HG03025 (cell line): ENCODE data around the gene ELSPBP1.
"Not testable (repeated sequence)": the region's sequence is repeated elsewhere in the genome, so short reads cannot be mapped to it uniquely, and the experiment has no call there.

Experiments
- ATAC-seq: cut with Tn5 transposase; IDR thresholded peaks from one replicate; pipeline ENCODE4 v1.9.1; 2021; ENCODE audit warnings: mild to moderate bottlenecking, moderate library complexity; ENCODE audit not compliant: unreplicated experiment, low FRiP score

ELSPBP1 gene

GRCh38 chr19:47994209-47994802 lies at the start of gene ELSPBP1:
TSS of gene ELSPBP1 (plus strand) at chr19:47994632. CDS start at chr19:48008668, 14,036 bp downstream.
- no peak for ATAC-seq

GRCh38 chr19:47949852-47950521 lies 44.4 kb upstream of the ELSPBP1 start:
- not testable (repeated sequence) for ATAC-seq

GRCh38 chr19:47952132-47952531 lies 42.3 kb upstream of the ELSPBP1 start:
- not testable (repeated sequence) for ATAC-seq

- ATAC-seq, result not testable (repeated sequence)
These were observed 38.5 kb upstream of the ELSPBP1 start for GRCh38 chr19:47955936-47956335.

- no peak for ATAC-seq
These were observed 20.9 kb upstream of the ELSPBP1 start for GRCh38 chr19:47973529-47973928.

- no peak for ATAC-seq
These were observed 3.1 kb upstream of the ELSPBP1 start for GRCh38 chr19:47991191-47991808.

- no peak for ATAC-seq
These were observed 2.4 kb upstream of the ELSPBP1 start, which contains the start of gene BSPH1 for GRCh38 chr19:47992070-47992469. TSS of gene BSPH1 (minus strand) at chr19:47992170. CDS start at chr19:47992081, 89 bp downstream.

GRCh38 chr19:47996230-47996727 lies 1.8 kb downstream of the ELSPBP1 start:
- ATAC-seq, result no peak

- no peak for ATAC-seq
These were observed 4.4 kb downstream of the ELSPBP1 start for GRCh38 chr19:47998800-47999199.

- ATAC-seq, result no peak
These were observed 6.4 kb downstream of the ELSPBP1 start for GRCh38 chr19:48000846-48001245.

GRCh38 chr19:48004236-48004635 lies 9.8 kb downstream of the ELSPBP1 start:
- no peak for ATAC-seq

GRCh38 chr19:48006762-48007161 lies 12.3 kb downstream of the ELSPBP1 start:
- ATAC-seq, result no peak

GRCh38 chr19:48010932-48011758 lies 16.7 kb downstream of the ELSPBP1 start:
- ATAC-seq, result no peak

- ATAC-seq, result no peak
These were observed 26.3 kb downstream of the ELSPBP1 start for GRCh38 chr19:48020686-48021085.

GRCh38 chr19:48023011-48023410 lies 28.6 kb downstream of the ELSPBP1 start:
- ATAC-seq, result no peak

GRCh38 chr19:48023518-48023917 lies 29.1 kb downstream of the ELSPBP1 start:
- no peak for ATAC-seq

- ATAC-seq, result no peak
These were observed 31.0 kb downstream of the ELSPBP1 start for GRCh38 chr19:48025480-48025879.

GRCh38 chr19:48029431-48029830 lies 35.0 kb downstream of the ELSPBP1 start:
- ATAC-seq, result no peak

GRCh38 chr19:48030073-48030472 lies 35.6 kb downstream of the ELSPBP1 start:
- no peak for ATAC-seq

GRCh38 chr19:48033604-48034003 lies 39.2 kb downstream of the ELSPBP1 start:
- no peak for ATAC-seq

- ATAC-seq, result no peak
These were observed 42.3 kb downstream of the ELSPBP1 start for GRCh38 chr19:48036765-48037164.
